H9 (cell line): ENCODE results near the gene PKNOX2. TPM values are rescaled to one million over a fixed set of nuclear protein-coding genes. Genes with fewer than 3 reads are reported as not detected.

ENCODE experiments used
- DNase-seq: peaks from one replicate; pipeline ENCODE4 v3.0.0-alpha.2; 2017
- H2AFZ ChIP-seq: one replicate; pipeline ENCODE4 v1.6.1; 2013; ENCODE audit warnings: mild to moderate bottlenecking, low read length, control low read depth, moderate library complexity
- H2AK5ac ChIP-seq: 2 replicates; pipeline ENCODE4 v1.6.1; 2013; ENCODE audit warnings: low read length, control low read depth, mixed read lengths; ENCODE audit not compliant: insufficient read length
- H2BK120ac ChIP-seq: one replicate; pipeline ENCODE4 v1.6.1; 2013; ENCODE audit warnings: low read depth, mild to moderate bottlenecking, low read length, control low read depth, inconsistent platforms; ENCODE audit not compliant: poor library complexity, severe bottlenecking
- H2BK12ac ChIP-seq: 2 replicates; pipeline ENCODE4 v1.6.1; 2013; ENCODE audit warnings: low read length, control low read depth, mixed read lengths, low read depth; ENCODE audit not compliant: insufficient read length
- H2BK15ac ChIP-seq: 2 replicates; pipeline ENCODE4 v1.6.1; 2013; ENCODE audit warnings: low read depth, low read length, control low read depth
- H2BK20ac ChIP-seq: one replicate; pipeline ENCODE4 v1.6.1; 2013; ENCODE audit warnings: low read depth, mild to moderate bottlenecking, low read length, control low read depth, inconsistent platforms; ENCODE audit not compliant: poor library complexity, severe bottlenecking
- H2BK5ac ChIP-seq: 2 replicates; pipeline ENCODE4 v1.6.1; 2013; ENCODE audit warnings: low read length, control low read depth, mixed read lengths; ENCODE audit not compliant: insufficient read length
- H3K14ac ChIP-seq: 2 replicates; pipeline ENCODE4 v1.6.1; 2013; ENCODE audit warnings: low read length, control low read depth; ENCODE audit not compliant: insufficient read depth
- H3K18ac ChIP-seq: 2 replicates; pipeline ENCODE4 v1.6.1; 2013; ENCODE audit warnings: low read depth, mild to moderate bottlenecking, mixed read lengths, low read length, control low read depth; ENCODE audit not compliant: insufficient read length
- H3K23ac ChIP-seq: 2 replicates; pipeline ENCODE4 v1.6.1; 2013; ENCODE audit warnings: low read length, control low read depth, mixed read lengths, low read depth; ENCODE audit not compliant: insufficient read length
- H3K23me2 ChIP-seq: 2 replicates; pipeline ENCODE4 v1.6.1; 2013; ENCODE audit warnings: low read depth, mild to moderate bottlenecking, mixed read lengths, low read length, control low read depth; ENCODE audit not compliant: insufficient read length, poor library complexity, severe bottlenecking
- H3K27ac ChIP-seq: 2 replicates; pipeline ENCODE4 v1.5.1; 2013; ENCODE audit warnings: low read length, control low read depth, mixed read lengths, low read depth; ENCODE audit not compliant: insufficient read length
- H3K27me3 ChIP-seq: 2 replicates; pipeline ENCODE4 v1.6.1; 2013; ENCODE audit warnings: low read length, control low read depth, inconsistent platforms; ENCODE audit not compliant: insufficient read depth
- H3K4ac ChIP-seq: 2 replicates; pipeline ENCODE4 v1.6.1; 2013; ENCODE audit warnings: low read depth, mild to moderate bottlenecking, control low read depth, inconsistent platforms, low read length, moderate library complexity
- H3K4me1 ChIP-seq: 2 replicates; pipeline ENCODE4 v1.6.1; 2013; ENCODE audit warnings: low read length, control low read depth, inconsistent platforms; ENCODE audit not compliant: insufficient read depth
- H3K4me2 ChIP-seq: 2 replicates; pipeline ENCODE4 v1.6.1; 2013; ENCODE audit warnings: low read length, control low read depth, mixed read lengths; ENCODE audit not compliant: insufficient read length, insufficient read depth
- H3K56ac ChIP-seq: 2 replicates; pipeline ENCODE4 v1.6.1; 2013; ENCODE audit warnings: low read depth, mild to moderate bottlenecking, mixed read lengths, low read length, control low read depth; ENCODE audit not compliant: insufficient read length
- H3K79me1 ChIP-seq: 2 replicates; pipeline ENCODE4 v1.6.1; 2013; ENCODE audit warnings: low read depth, mild to moderate bottlenecking, moderate library complexity, low read length, control low read depth, inconsistent platforms; ENCODE audit not compliant: insufficient read depth, poor library complexity, severe bottlenecking
- H3K79me2 ChIP-seq: 2 replicates; pipeline ENCODE4 v1.6.1; 2013; ENCODE audit warnings: low read length, control low read depth, inconsistent platforms; ENCODE audit not compliant: insufficient read depth
- H3K9ac ChIP-seq: 2 replicates; pipeline ENCODE4 v1.6.1; 2013; ENCODE audit warnings: low read length, control low read depth, mixed read lengths; ENCODE audit not compliant: insufficient read length; ENCODE audit errors: extremely low read depth
- H3K9me3 ChIP-seq: one replicate; pipeline ENCODE4 v1.6.1; 2013; ENCODE audit warnings: low read depth, low read length, inconsistent platforms; ENCODE audit not compliant: control insufficient read depth
- H3T11ph ChIP-seq: one replicate; pipeline ENCODE4 v1.6.1; 2013; ENCODE audit warnings: mild to moderate bottlenecking, low read length, control low read depth, inconsistent platforms
- H4K20me1 ChIP-seq: one replicate; pipeline ENCODE4 v1.6.1; 2013; ENCODE audit not compliant: control insufficient read depth, insufficient read length, insufficient read depth
- H4K5ac ChIP-seq: 2 replicates; pipeline ENCODE4 v1.6.1; 2013; ENCODE audit warnings: low read depth, mild to moderate bottlenecking, mixed read lengths, low read length, control low read depth; ENCODE audit not compliant: insufficient read length
- H4K8ac ChIP-seq: replicated peaks from 2 replicates; pipeline ENCODE4 v1.6.1; 2013; ENCODE audit warnings: low read length, control low read depth, mixed read lengths, low read depth; ENCODE audit not compliant: insufficient read length
- H4K91ac ChIP-seq: 2 replicates; pipeline ENCODE4 v1.6.1; 2013; ENCODE audit warnings: low read depth, mild to moderate bottlenecking, moderate library complexity, mixed read lengths, low read length, control low read depth; ENCODE audit not compliant: insufficient read length
- H3K27ac Mint-ChIP-seq, 3 experiments: 2 replicates in 2 of 3; 3 replicates in 1 of 3; pipeline ENCODE4 v1.8.0; 2020 to 2021; ENCODE audit warnings: mixed read lengths in 3 of 3, mild to moderate bottlenecking in 1 of 3, moderate library complexity in 1 of 3
- H3K27me3 Mint-ChIP-seq: 2 replicates; pipeline ENCODE4 v1.8.0; 2021; ENCODE audit warnings: low read depth, mild to moderate bottlenecking, moderate library complexity, mixed read lengths
- H3K36me3 Mint-ChIP-seq, 3 experiments: 2 replicates in 2 of 3; 3 replicates in 1 of 3; pipeline ENCODE4 v1.8.0; 2020 to 2021; ENCODE audit warnings: low read depth in 3 of 3, mixed read lengths in 3 of 3; ENCODE audit not compliant: insufficient read depth in 1 of 3
- H3K4me1 Mint-ChIP-seq, 2 experiments: 2 replicates each; pipeline ENCODE4 v1.8.0; 2020; ENCODE audit warnings: mixed read lengths in 2 of 2
- H3K4me3 Mint-ChIP-seq, 2 experiments: 2 replicates in 1 of 2; 3 replicates in 1 of 2; pipeline ENCODE4 v1.8.0; 2020 to 2021; ENCODE audit warnings: mild to moderate bottlenecking in 2 of 2, mixed read lengths in 2 of 2, moderate library complexity in 1 of 2
- H3K9me3 Mint-ChIP-seq, 2 experiments: 2 replicates in 1 of 2; 3 replicates in 1 of 2; pipeline ENCODE4 v1.8.0; 2020; ENCODE audit warnings: mild to moderate bottlenecking in 2 of 2, mixed read lengths in 2 of 2, moderate library complexity in 1 of 2
- WGBS: extraction: QIAGEN DNeasy Blood & Tissue Kit; methylation state at CpG from one replicate; pipeline ENCODE4 v1.1.7; 2013; ENCODE audit warnings: missing lambda C conversion rate, low lambda C conversion rate, mixed read lengths; ENCODE audit not compliant: insufficient read length; ENCODE audit errors: extremely low coverage; 5-methylcytosine and 5-hydroxymethylcytosine counted together
- total RNA-seq: library from RNA; stranded (reverse); gene quantifications from 2 replicates; pipeline ENCODE4 v1.2.1, GENCODE V29; 2021
- TF ChIP-seq, protein P1 (sequence below): fragments of 200-600 bp; sonication (generic); conservative IDR thresholded peaks from 3 replicates; pipeline ENCODE4 v1.8.0; 2021; ENCODE audit warnings: antibody characterized with exemption, mild to moderate bottlenecking

The PKNOX2 gene
- total RNA-seq, 1 experiment from 2014 or later = 1.3 TPM

DNA sequence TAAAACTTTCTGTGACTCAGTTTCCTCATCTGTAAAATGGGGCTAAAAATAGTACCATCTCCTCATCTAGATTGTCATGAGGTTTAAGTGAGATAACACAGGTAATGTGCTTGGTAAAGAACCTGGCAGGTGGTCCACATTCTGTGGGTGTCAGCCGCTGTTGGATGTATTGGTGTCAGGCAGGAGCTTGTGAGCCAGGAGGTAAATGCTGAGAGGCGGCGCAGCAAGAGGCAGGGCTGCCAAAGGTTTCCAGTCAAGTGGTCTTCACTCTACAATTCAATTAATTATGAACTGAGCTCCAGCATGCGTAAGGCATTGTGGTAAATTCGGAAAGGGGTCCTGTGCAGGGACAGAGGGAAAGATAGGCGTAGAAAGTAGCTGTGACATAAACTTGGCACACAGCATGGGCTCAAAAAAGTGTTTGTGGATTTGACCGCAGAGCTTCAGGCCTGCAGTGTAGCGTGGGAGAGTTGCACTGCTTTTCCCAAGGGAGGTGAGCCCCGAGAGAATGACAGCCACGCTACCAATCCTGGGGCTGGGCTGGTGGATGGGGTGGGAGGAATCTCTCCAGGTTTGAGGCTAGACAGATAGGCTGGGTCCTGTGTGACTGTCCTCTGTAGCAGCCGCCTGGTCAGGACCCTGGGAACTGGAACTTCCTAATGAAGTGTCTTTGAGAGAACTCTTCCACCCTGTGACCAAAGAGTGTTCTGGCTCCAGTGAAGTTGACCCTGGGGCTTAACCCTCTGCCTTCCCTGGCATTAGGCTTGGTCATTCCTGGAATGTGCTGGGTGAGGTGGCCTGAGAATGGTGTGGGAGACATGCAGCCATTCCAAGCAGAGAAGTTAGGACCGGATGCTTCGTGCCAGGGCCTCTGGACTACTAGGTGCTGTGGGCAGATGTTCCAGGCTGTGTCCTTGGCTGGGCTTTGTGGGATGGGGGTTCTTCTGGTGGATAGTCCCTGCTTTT, 209.2 kb downstream of the PKNOX2 start:
- H3K23me2 ChIP-seq = peaks cover 12% of the 10 kb centered on the region
- no peak overlapping the region for H2BK12ac ChIP-seq
- H3K4me2 ChIP-seq = no peak overlapping the region
- H3K4me1 ChIP-seq = peaks cover 24% of the 10 kb centered on the region
- H2BK20ac ChIP-seq = no peak overlapping the region
- TF ChIP-seq, protein P1, sequence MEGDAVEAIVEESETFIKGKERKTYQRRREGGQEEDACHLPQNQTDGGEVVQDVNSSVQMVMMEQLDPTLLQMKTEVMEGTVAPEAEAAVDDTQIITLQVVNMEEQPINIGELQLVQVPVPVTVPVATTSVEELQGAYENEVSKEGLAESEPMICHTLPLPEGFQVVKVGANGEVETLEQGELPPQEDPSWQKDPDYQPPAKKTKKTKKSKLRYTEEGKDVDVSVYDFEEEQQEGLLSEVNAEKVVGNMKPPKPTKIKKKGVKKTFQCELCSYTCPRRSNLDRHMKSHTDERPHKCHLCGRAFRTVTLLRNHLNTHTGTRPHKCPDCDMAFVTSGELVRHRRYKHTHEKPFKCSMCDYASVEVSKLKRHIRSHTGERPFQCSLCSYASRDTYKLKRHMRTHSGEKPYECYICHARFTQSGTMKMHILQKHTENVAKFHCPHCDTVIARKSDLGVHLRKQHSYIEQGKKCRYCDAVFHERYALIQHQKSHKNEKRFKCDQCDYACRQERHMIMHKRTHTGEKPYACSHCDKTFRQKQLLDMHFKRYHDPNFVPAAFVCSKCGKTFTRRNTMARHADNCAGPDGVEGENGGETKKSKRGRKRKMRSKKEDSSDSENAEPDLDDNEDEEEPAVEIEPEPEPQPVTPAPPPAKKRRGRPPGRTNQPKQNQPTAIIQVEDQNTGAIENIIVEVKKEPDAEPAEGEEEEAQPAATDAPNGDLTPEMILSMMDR = no peak
- DNase-seq = no peak
- no peak overlapping the region for H3K23ac ChIP-seq
- no peak overlapping the region for H3K4ac ChIP-seq
- H2AK5ac ChIP-seq = no peak overlapping the region
- H4K5ac ChIP-seq = no peak overlapping the region
- H3K27ac ChIP-seq = no peak overlapping the region
- H3K79me1 ChIP-seq = no peaks in the 10 kb centered on the region
- H3K14ac ChIP-seq = no peak overlapping the region
- Mint-ChIP-seq H3K4me3 (no peak overlapping the region), H3K9me3 (no peaks in the 10 kb centered on the region), H3K27ac (0 out of 7 replicates have a peak overlapping the region, but pooled peaks of 2 of the 3 experiments have one; percentile 21 to 58), H3K27me3 (peaks cover 19% of the 10 kb centered on the region), H3K4me1 (peaks cover 54 to 56% of the 10 kb centered on the region in 2 experiments), H3K36me3 (no peaks in the 10 kb centered on the region)
- H4K8ac ChIP-seq = no peak overlapping the region
- H2BK120ac ChIP-seq = no peak overlapping the region
- H3K9ac ChIP-seq = no peak overlapping the region
- H3K79me2 ChIP-seq = no peaks in the 10 kb centered on the region
- no peaks in the 10 kb centered on the region; the same call in 1 of the 2 replicates for H3K27me3 ChIP-seq
- no peak overlapping the region for H2BK15ac ChIP-seq
- H2AFZ ChIP-seq = no peak overlapping the region
- H3K9me3 ChIP-seq = no peaks in the 10 kb centered on the region
- H3K18ac ChIP-seq = no peak overlapping the region
- H3K56ac ChIP-seq = no peak overlapping the region
- no peak overlapping the region for H3T11ph ChIP-seq
- WGBS = no CpG with 5 or more reads among the region's 13 CpGs
- no peak overlapping the region for H2BK5ac ChIP-seq
- H4K91ac ChIP-seq = no peak overlapping the region
- peaks cover 4% of the 10 kb centered on the region for H4K20me1 ChIP-seq
